SU-DHL-6 (cell line): Measurements from ENCODE around the gene STK17A.

Experiments used
- H2AFZ ChIP-seq: fragments of 200-600 bp; sonication (generic); 2 replicates; pipeline ENCODE4 v1.6.1; 2014; ENCODE audit warnings: low read depth, mild to moderate bottlenecking, moderate library complexity, mixed read lengths, antibody characterized with exemption, low read length; ENCODE audit not compliant: severe bottlenecking
- H3F3A ChIP-seq: fragments of 200-600 bp; shearing (Covaris generic); 2 replicates; pipeline ENCODE4 v1.6.0; 2016; ENCODE audit warnings: antibody characterized with exemption, mild to moderate bottlenecking; ENCODE audit not compliant: insufficient read depth
- H3K27ac ChIP-seq: fragments of 200-600 bp; sonication (generic); 2 replicates; pipeline ENCODE4 v1.5.1; 2016; ENCODE audit warnings: low read depth, mild to moderate bottlenecking, low read length, moderate library complexity, mixed read lengths
- H3K27me3 ChIP-seq: fragments of 200-600 bp; sonication (generic), shearing (Covaris generic); 2 replicates; pipeline ENCODE4 v1.6.0; 2014; ENCODE audit warnings: mild to moderate bottlenecking, low read length
- H3K36me3 ChIP-seq: fragments of 200-600 bp; sonication (generic); 2 replicates; pipeline ENCODE4 v1.6.1; 2014; ENCODE audit warnings: mild to moderate bottlenecking, low read length, mixed read lengths
- H3K4me2 ChIP-seq: fragments of 300-600, 200-600 bp; shearing (Covaris generic), sonication (generic); 2 replicates; pipeline ENCODE4 v1.6.0; 2014; ENCODE audit warnings: low read length, low read depth, mild to moderate bottlenecking; ENCODE audit not compliant: poor library complexity, severe bottlenecking
- H3K4me3 ChIP-seq: fragments of 200-600 bp; sonication (generic); 2 replicates; pipeline ENCODE4 v1.5.1; 2014; ENCODE audit warnings: antibody characterized with exemption, low read length, mild to moderate bottlenecking, mixed read lengths; ENCODE audit not compliant: insufficient read depth, poor library complexity, severe bottlenecking
- H3K79me2 ChIP-seq: fragments of 200-600 bp; sonication (generic); 2 replicates; pipeline ENCODE4 v1.6.1; 2014; ENCODE audit warnings: mild to moderate bottlenecking, low read length, moderate library complexity; ENCODE audit not compliant: insufficient read depth
- H3K9ac ChIP-seq: fragments of 200-600 bp; sonication (generic); 2 replicates; pipeline ENCODE4 v1.7.0; 2014; ENCODE audit warnings: mild to moderate bottlenecking, low read length
- H3K9me2 ChIP-seq: fragments of 200-600 bp; sonication (generic); replicated peaks from 2 replicates; pipeline ENCODE4 v1.6.1; 2014; ENCODE audit warnings: low read length; ENCODE audit not compliant: insufficient read depth
- H3K9me3 ChIP-seq: fragments of 200-600 bp; sonication (generic); 2 replicates; pipeline ENCODE4 v1.6.1; 2014; ENCODE audit warnings: low read length, mixed read lengths; ENCODE audit not compliant: insufficient read depth
- H4K20me1 ChIP-seq: fragments of 200-600 bp; sonication (generic); 2 replicates; pipeline ENCODE4 v1.6.1; 2014; ENCODE audit warnings: low read depth, mild to moderate bottlenecking, antibody characterized with exemption, low read length, moderate library complexity, mixed read lengths
- CTCF ChIP-seq: fragments of 200-600 bp; sonication (generic); IDR thresholded peaks from one replicate; pipeline ENCODE4 v1.5.1; 2017; ENCODE audit warnings: antibody characterized with exemption, mild to moderate bottlenecking, low read length, moderate library complexity; ENCODE audit not compliant: insufficient read depth, poor library complexity, severe bottlenecking
- EZH2phosphoT487 ChIP-seq: fragments of 200-600 bp; sonication (generic), shearing (Covaris generic); conservative IDR thresholded peaks from 2 replicates; pipeline ENCODE4 v1.6.1; 2018; ENCODE audit warnings: mild to moderate bottlenecking, antibody characterized with exemption, low read length, moderate library complexity, mixed read lengths

Gene STK17A

GRCh38 chr7:43546231-43546630, 36.7 kb upstream of the STK17A start:
- H3K36me3 ChIP-seq: no peaks in the 10 kb centered on the region
- no peaks in the 10 kb centered on the region for H3K27me3 ChIP-seq
- no peaks in the 10 kb centered on the region for H3K9me2 ChIP-seq
- H3K27ac ChIP-seq: no peak overlapping the region
- no peak overlapping the region for H3K4me2 ChIP-seq
- H3K79me2 ChIP-seq: no peaks in the 10 kb centered on the region
- no peak overlapping the region for H3K9ac ChIP-seq
- no peaks in the 10 kb centered on the region for H4K20me1 ChIP-seq
- no peak for TF ChIP-seq CTCF
- no peak for TF ChIP-seq EZH2phosphoT487
- H3K4me3 ChIP-seq: no peak overlapping the region
- H3F3A ChIP-seq: no peaks in the 10 kb centered on the region
- H3K9me3 ChIP-seq: no peaks in the 10 kb centered on the region
- no peak overlapping the region for H2AFZ ChIP-seq

GRCh38 chr7:43550427-43550826, 32.5 kb upstream of the STK17A start:
- TF ChIP-seq EZH2phosphoT487 (no peak), CTCF (no peak)
- Histone ChIP-seq H3K9ac (no peak overlapping the region), H3K79me2 (no peaks in the 10 kb centered on the region), H3K36me3 (no peaks in the 10 kb centered on the region), H3F3A (no peaks in the 10 kb centered on the region), H3K4me3 (no peak overlapping the region), H3K9me2 (no peaks in the 10 kb centered on the region), H3K27ac (no peak overlapping the region), H4K20me1 (no peaks in the 10 kb centered on the region), H2AFZ (no peak overlapping the region), H3K9me3 (no peaks in the 10 kb centered on the region), H3K27me3 (no peaks in the 10 kb centered on the region), H3K4me2 (no peak overlapping the region)

GRCh38 chr7:43552122-43552521, 30.8 kb upstream of the STK17A start:
- Histone ChIP-seq H3K4me2 (no peak overlapping the region), H3K79me2 (no peaks in the 10 kb centered on the region), H3K9me3 (no peaks in the 10 kb centered on the region), H4K20me1 (no peaks in the 10 kb centered on the region), H3K27ac (no peak overlapping the region), H3K9ac (no peak overlapping the region), H3F3A (no peaks in the 10 kb centered on the region), H3K4me3 (no peak overlapping the region), H2AFZ (no peak overlapping the region), H3K9me2 (no peaks in the 10 kb centered on the region), H3K27me3 (no peaks in the 10 kb centered on the region), H3K36me3 (no peaks in the 10 kb centered on the region)
- no peak for TF ChIP-seq CTCF
- no peak for TF ChIP-seq EZH2phosphoT487
